Skin epidermis (tissue), 12 donors: ENCODE results near the gene GPRC6A.

Source experiments
- H3K27ac ChIP-seq, 21 experiments: fragments of 200-600 bp; sonication (generic) in 11 of 21; one replicate each; pipeline ENCODE4 v1.5.0; 2020; ENCODE audit warnings: mild to moderate bottlenecking in 3 of 21, inconsistent platforms in 2 of 21, moderate library complexity in 2 of 21
- H3K4me3 ChIP-seq, 7 experiments: fragments of 200-600 bp; sonication (generic) in 2 of 7; one replicate each; pipeline ENCODE4 v1.5.0; 2020; ENCODE audit warnings: inconsistent platforms in 2 of 7, mild to moderate bottlenecking in 2 of 7, moderate library complexity in 1 of 7

GPRC6A gene

GRCh38 chr6:116797585-116797984 lies 31.3 kb downstream of the GPRC6A start:
- Histone ChIP-seq H3K27ac (no peak overlapping the region), H3K4me3 (no peak overlapping the region)

- Histone ChIP-seq H3K4me3 (no peak overlapping the region), H3K27ac (no peak overlapping the region)
Observed at GRCh38 chr6:116793224-116793623, 35.7 kb downstream of the GPRC6A start.

DNA sequence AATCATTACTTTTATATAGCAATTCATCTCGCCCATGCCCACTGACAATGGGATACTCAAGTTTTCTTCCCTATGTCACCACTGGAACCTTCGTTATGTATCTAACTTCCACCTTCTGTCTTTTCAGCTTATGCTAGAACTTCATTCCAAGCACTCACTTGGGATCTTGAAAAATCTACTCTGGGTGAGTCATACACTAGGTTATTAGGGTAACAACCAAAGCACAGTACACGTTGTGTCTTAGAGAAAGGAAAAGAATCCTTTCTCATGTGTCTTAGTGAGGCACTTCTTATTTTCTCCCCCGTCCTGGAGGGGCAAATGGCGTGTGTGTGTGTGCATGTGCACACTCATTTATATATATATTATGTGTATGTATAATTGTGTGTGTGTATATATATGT lies 45.0 kb downstream of the GPRC6A start:
- no peak overlapping the region for H3K27ac ChIP-seq
- H3K4me3 ChIP-seq, result no peak overlapping the region

- no peak overlapping the region for H3K4me3 ChIP-seq
- H3K27ac ChIP-seq, result no peak overlapping the region
Observed at GRCh38 chr6:116779573-116780164, 49.2 kb downstream of the GPRC6A start.

- no peak overlapping the region for H3K27ac ChIP-seq
- no peak overlapping the region for H3K4me3 ChIP-seq
Observed at GRCh38 chr6:116773886-116774285, 55.0 kb downstream of the GPRC6A start.

DNA sequence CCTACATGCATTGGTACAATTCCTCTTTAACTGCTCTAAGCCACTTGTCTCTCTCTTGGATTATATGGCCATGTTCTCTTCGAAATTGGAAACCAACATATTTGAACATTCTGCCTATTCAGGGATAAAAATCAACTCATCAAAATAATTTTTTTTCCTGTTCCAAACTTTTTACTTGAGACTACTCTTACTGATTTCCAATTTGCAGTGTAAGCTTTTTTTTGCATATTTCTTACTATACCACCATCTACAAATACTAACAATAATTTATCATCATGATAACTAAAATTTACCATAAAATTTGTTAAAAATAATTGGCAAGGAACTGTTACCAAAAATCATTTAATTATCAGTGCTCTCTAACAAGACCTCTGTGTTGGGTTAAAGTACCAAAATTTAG lies 56.4 kb downstream of the GPRC6A start:
- no peak overlapping the region for H3K4me3 ChIP-seq
- no peak overlapping the region for H3K27ac ChIP-seq

DNA sequence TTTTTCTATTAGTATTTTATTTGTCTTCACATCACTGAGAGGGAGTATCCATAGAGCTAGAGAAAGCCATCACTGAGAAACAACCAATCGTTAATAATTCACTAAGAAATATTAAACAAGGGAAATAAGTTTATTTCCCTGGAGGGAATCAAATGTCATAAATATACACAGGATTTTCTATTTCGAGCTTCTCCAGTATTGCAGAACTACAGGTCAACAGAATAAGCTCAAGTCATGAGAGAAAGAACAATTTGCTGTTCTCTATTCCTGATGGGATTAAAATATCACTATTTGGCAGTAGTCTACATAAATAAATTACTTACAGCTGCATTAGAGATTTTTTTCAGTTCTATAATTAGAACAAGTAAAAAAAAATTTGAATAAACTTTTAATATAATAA lies 61.2 kb downstream of the GPRC6A start:
- no peak overlapping the region for H3K4me3 ChIP-seq
- no peak overlapping the region for H3K27ac ChIP-seq

DNA sequence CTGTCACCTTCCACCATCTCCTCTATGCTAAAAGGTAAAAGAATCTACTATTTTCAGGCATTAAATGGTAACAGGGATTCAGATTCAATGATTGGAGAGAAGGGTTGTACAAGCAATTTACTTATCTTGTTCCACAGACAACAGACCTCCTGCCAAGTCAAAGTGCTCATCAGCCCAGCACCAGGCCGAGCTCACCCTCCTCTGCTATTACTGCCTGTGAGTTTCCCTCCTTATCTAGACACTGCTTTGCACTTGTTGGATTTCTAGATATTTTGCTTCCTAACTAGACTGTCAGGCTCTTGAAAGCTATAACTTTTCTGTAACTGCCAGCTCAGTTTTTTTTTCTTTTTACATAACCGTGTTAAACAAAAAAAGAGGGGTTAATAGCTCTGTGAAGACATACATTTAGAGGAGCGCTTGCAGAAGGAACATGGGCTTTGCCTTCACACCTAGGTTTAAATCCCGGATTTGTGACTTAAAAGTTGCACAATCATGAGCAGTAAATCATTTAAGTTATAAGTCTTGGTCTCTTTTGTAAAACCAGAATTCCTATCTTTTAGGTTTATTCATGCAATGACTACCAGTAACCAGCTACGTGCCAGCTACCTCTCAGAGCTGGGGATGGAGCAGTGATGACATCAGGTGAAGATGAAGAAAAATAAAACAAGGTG lies 62.2 kb downstream of the GPRC6A start:
- Histone ChIP-seq H3K27ac (no peak overlapping the region), H3K4me3 (no peak overlapping the region)

- peak within 1 kb of the TSS; percentile 18 to 42 (median 32) for H3K4me3 ChIP-seq
- peak within 1 kb of the TSS in 2 of 21 experiments; percentile 15 to 55 for H3K27ac ChIP-seq
Observed at GRCh38 chr6:116764961-116765841, 63.7 kb downstream of the GPRC6A start, which contains the start of gene FAM162B. TSS of gene FAM162B (minus strand) at chr6:116765719. CDS start at chr6:116765576, 143 bp downstream.

DNA sequence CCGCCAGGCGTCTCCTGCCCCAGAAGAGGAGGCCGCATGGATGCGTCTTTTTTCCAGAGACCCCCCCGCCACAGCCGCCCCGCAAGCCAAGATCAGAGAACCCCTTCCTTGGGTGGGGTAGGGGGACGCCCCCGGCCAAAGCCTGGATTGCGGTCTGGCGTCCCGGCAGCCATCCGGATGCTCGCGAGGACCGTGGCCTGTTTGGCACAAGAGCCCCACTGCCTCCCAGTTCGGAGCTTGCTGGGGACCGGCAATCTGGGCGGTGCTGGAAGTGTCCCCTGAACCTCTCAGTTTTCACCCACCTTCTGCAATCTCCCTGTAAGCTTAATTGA lies 64.3 kb downstream of the GPRC6A start:
- Histone ChIP-seq H3K4me3 (peak overlapping the region in 6 of 7 experiments; percentile 18 to 42 (median 33)), H3K27ac (peak overlapping the region in 1 of 21 experiments; percentile 15)

DNA sequence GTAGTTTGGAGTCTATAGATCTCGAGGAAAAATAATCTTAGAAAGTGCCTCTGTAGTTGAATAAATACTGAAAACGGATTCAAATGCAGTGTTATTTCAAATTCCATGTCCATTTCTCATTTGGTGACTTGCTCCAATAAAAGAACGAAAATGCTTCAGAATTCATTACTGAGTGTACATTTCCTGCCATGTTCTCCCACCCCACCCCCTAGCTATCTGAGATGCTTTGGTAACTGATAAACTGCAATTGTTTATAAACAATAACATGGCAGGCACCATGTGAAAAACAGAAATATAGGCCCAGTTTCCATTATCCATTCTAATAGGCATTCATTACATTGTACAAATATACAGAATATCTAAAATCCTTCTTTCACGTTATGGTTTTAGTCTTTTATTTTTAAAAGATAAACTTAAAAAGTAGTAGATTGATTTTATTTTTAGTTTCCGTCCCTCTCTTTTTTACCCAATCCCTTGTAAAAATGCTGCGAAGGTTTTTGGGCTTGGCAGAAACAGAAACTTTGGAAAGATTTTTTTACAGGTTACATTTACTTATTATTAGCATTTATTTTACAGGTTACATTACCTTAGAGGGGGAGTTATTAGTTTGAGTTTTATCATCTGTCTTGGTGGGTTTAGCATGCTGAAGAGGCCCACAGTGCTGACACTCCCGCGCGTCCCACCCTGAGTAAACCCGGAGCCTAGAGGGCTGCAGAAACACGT lies 64.8 kb downstream of the GPRC6A start:
- peak overlapping the region in 1 of 21 experiments; percentile 15 for H3K27ac ChIP-seq
- H3K4me3 ChIP-seq, result peak overlapping the region in 2 of 7 experiments; percentile 34 to 42

- Histone ChIP-seq H3K4me3 (no peak overlapping the region), H3K27ac (no peak overlapping the region)
Observed at GRCh38 chr6:116763048-116763447, 65.8 kb downstream of the GPRC6A start.

DNA sequence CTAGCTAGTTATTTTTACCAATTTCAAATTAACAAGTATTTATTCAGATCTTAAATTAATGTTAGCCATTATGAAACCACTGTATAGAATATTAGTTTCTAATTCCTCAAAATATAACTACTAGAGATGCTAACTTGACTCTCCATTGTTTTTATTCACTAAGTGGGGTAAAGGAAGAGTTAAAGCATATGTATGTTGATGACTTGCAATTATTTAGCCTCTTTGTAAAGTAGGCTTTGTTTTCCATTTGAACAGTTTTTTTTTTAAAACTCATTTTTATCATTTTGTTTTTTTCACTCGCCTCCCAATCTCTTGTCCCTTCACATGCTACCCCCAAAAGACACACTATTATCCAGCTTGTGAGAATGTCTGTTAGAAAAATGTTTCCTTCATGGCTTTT lies 66.6 kb downstream of the GPRC6A start:
- no peak overlapping the region for H3K4me3 ChIP-seq
- H3K27ac ChIP-seq, result no peak overlapping the region

GRCh38 chr6:116761779-116762178 lies 67.1 kb downstream of the GPRC6A start:
- no peak overlapping the region for H3K4me3 ChIP-seq
- H3K27ac ChIP-seq, result no peak overlapping the region

- H3K27ac ChIP-seq, result no peak overlapping the region
Observed at GRCh38 chr6:116745176-116745575, 83.7 kb downstream of the GPRC6A start.

More at GRCh38 chr6:116745176-116745575, 83.7 kb downstream of the GPRC6A start:
- no peak overlapping the region for H3K4me3 ChIP-seq
